Measurements from ENCODE around the gene TFB1M. TPM values are rescaled to one million over a fixed set of nuclear protein-coding genes. Genes with fewer than 3 reads are reported as not detected.
A peak's percentile ranks its signal among the peaks of the same experiment; 100 is the strongest.
"Not testable (repeated sequence)": the region's sequence is repeated elsewhere in the genome, so short reads cannot be mapped to it uniquely, and the experiment has no call there.

TFB1M gene
- total RNA-seq, 2 donors from 2014 or later = 13.7 to 16.6 TPM

- peaks cover 3% of the 10 kb centered on the region for H3K36me3 Mint-ChIP-seq (ENCODE audit: low read depth)
- peaks cover 8% of the 10 kb centered on the region for H3K9me3 ChIP-seq (ENCODE audit: control insufficient read depth, low read length, poor library complexity, severe bottlenecking)
- H3K27me3 Mint-ChIP-seq = no peaks in the 10 kb centered on the region
- H3K4me3 Mint-ChIP-seq = no peak overlapping the region
- no peaks in the 10 kb centered on the region for H3K4me1 Mint-ChIP-seq
- DNase-seq (no peak), ATAC-seq (no peak)
- H3K27ac Mint-ChIP-seq = no peak overlapping the region
Measured at GRCh38 chr6:155341130-155341828, 27.0 kb upstream of the TFB1M start.

GRCh38 chr6:155340464-155341129, 26.3 kb upstream of the TFB1M start:
- H3K36me3 Mint-ChIP-seq (ENCODE audit: low read depth) = peaks cover 3% of the 10 kb centered on the region
- no peaks in the 10 kb centered on the region for H3K4me1 Mint-ChIP-seq
- H3K9me3 ChIP-seq (ENCODE audit: control insufficient read depth, low read length, poor library complexity, severe bottlenecking) = peaks cover 8% of the 10 kb centered on the region
- H3K27me3 Mint-ChIP-seq = no peaks in the 10 kb centered on the region
- ATAC-seq (no peak), DNase-seq (no peak)
- H3K4me3 Mint-ChIP-seq = no peak overlapping the region
- no peak overlapping the region for H3K27ac Mint-ChIP-seq

GRCh38 chr6:155339929-155340328, 25.6 kb upstream of the TFB1M start:
- H3K27me3 Mint-ChIP-seq; ATAC-seq; DNase-seq; H3K4me1 Mint-ChIP-seq; H3K4me3 Mint-ChIP-seq; H3K36me3 Mint-ChIP-seq (ENCODE audit: low read depth); H3K27ac Mint-ChIP-seq; H3K9me3 ChIP-seq (ENCODE audit: control insufficient read depth, low read length, poor library complexity, severe bottlenecking): not testable (repeated sequence)

- not testable (repeated sequence) for H3K27me3 Mint-ChIP-seq; H3K36me3 Mint-ChIP-seq (ENCODE audit: low read depth); H3K4me1 Mint-ChIP-seq; DNase-seq; ATAC-seq; H3K27ac Mint-ChIP-seq; H3K4me3 Mint-ChIP-seq; H3K9me3 ChIP-seq (ENCODE audit: control insufficient read depth, low read length, poor library complexity, severe bottlenecking)
Measured at GRCh38 chr6:155338237-155338636, 24.0 kb upstream of the TFB1M start.

GRCh38 chr6:155335265-155335664, 21.0 kb upstream of the TFB1M start:
- H3K4me3 Mint-ChIP-seq = no peak overlapping the region
- peaks cover 3% of the 10 kb centered on the region for H3K36me3 Mint-ChIP-seq (ENCODE audit: low read depth)
- DNase-seq (no peak), ATAC-seq (no peak)
- H3K27ac Mint-ChIP-seq = no peak overlapping the region
- no peaks in the 10 kb centered on the region for H3K27me3 Mint-ChIP-seq
- H3K9me3 ChIP-seq (ENCODE audit: control insufficient read depth, low read length, poor library complexity, severe bottlenecking) = peaks cover 3% of the 10 kb centered on the region
- peaks cover 11% of the 10 kb centered on the region for H3K4me1 Mint-ChIP-seq

GRCh38 chr6:155334073-155334472, 19.8 kb upstream of the TFB1M start:
- H3K4me3 Mint-ChIP-seq; H3K36me3 Mint-ChIP-seq (ENCODE audit: low read depth); ATAC-seq; DNase-seq; H3K9me3 ChIP-seq (ENCODE audit: control insufficient read depth, low read length, poor library complexity, severe bottlenecking); H3K27me3 Mint-ChIP-seq: not testable (repeated sequence)
- H3K4me1 Mint-ChIP-seq = peaks cover 13% of the 10 kb centered on the region
- peak overlapping the region; percentile 88 for H3K27ac Mint-ChIP-seq

GRCh38 chr6:155333414-155333813, 19.1 kb upstream of the TFB1M start:
- Mint-ChIP-seq H3K27me3 (no peaks in the 10 kb centered on the region), H3K27ac (peak overlapping the region; percentile 88), H3K36me3 (ENCODE audit: low read depth) (peaks cover 3% of the 10 kb centered on the region), H3K4me1 (peaks cover 13% of the 10 kb centered on the region), H3K4me3 (no peak overlapping the region)
- DNase-seq (no peak), ATAC-seq (no peak)
- no peaks in the 10 kb centered on the region for H3K9me3 ChIP-seq (ENCODE audit: control insufficient read depth, low read length, poor library complexity, severe bottlenecking)

GRCh38 chr6:155330922-155331321, 16.6 kb upstream of the TFB1M start:
- peaks cover 17% of the 10 kb centered on the region for H3K4me1 Mint-ChIP-seq
- ATAC-seq (no peak), DNase-seq (no peak)
- peaks cover 4% of the 10 kb centered on the region for H3K27me3 Mint-ChIP-seq
- H3K36me3 Mint-ChIP-seq (ENCODE audit: low read depth) = peaks cover 3% of the 10 kb centered on the region
- no peak overlapping the region for H3K27ac Mint-ChIP-seq
- no peaks in the 10 kb centered on the region for H3K9me3 ChIP-seq (ENCODE audit: control insufficient read depth, low read length, poor library complexity, severe bottlenecking)
- no peak overlapping the region for H3K4me3 Mint-ChIP-seq

- DNase-seq (no peak), ATAC-seq (no peak)
- H3K27me3 Mint-ChIP-seq = peaks cover 6% of the 10 kb centered on the region
- H3K4me1 Mint-ChIP-seq = peaks cover 17% of the 10 kb centered on the region
- H3K9me3 ChIP-seq (ENCODE audit: control insufficient read depth, low read length, poor library complexity, severe bottlenecking) = no peaks in the 10 kb centered on the region
- no peak overlapping the region for H3K4me3 Mint-ChIP-seq
- H3K27ac Mint-ChIP-seq = no peak overlapping the region
- no peaks in the 10 kb centered on the region for H3K36me3 Mint-ChIP-seq (ENCODE audit: low read depth)
Measured at GRCh38 chr6:155330133-155330734, 15.9 kb upstream of the TFB1M start.

GRCh38 chr6:155329460-155330132, 15.3 kb upstream of the TFB1M start:
- Mint-ChIP-seq H3K27me3 (peaks cover 6% of the 10 kb centered on the region), H3K4me3 (no peak overlapping the region), H3K36me3 (ENCODE audit: low read depth) (no peaks in the 10 kb centered on the region), H3K4me1 (peaks cover 17% of the 10 kb centered on the region), H3K27ac (no peak overlapping the region)
- DNase-seq = no peak
- H3K9me3 ChIP-seq (ENCODE audit: control insufficient read depth, low read length, poor library complexity, severe bottlenecking) = no peaks in the 10 kb centered on the region
- ATAC-seq = no peak

GRCh38 chr6:155328539-155329459, 14.5 kb upstream of the TFB1M start:
- no peak for DNase-seq
- peaks cover 17% of the 10 kb centered on the region for H3K4me1 Mint-ChIP-seq
- H3K9me3 ChIP-seq (ENCODE audit: control insufficient read depth, low read length, poor library complexity, severe bottlenecking) = no peaks in the 10 kb centered on the region
- H3K27ac Mint-ChIP-seq = no peak overlapping the region
- H3K4me3 Mint-ChIP-seq = no peak overlapping the region
- H3K27me3 Mint-ChIP-seq = peaks cover 6% of the 10 kb centered on the region
- H3K36me3 Mint-ChIP-seq (ENCODE audit: low read depth) = no peaks in the 10 kb centered on the region
- ATAC-seq = no peak

- no peak for ATAC-seq
- H3K36me3 Mint-ChIP-seq (ENCODE audit: low read depth) = no peaks in the 10 kb centered on the region
- peaks cover 6% of the 10 kb centered on the region for H3K27me3 Mint-ChIP-seq
Measured at GRCh38 chr6:155328074-155328538, 13.8 kb upstream of the TFB1M start.

More at GRCh38 chr6:155328074-155328538, 13.8 kb upstream of the TFB1M start:
- peaks cover 10% of the 10 kb centered on the region for H3K4me1 Mint-ChIP-seq
- H3K4me3 Mint-ChIP-seq = no peak overlapping the region
- no peak for DNase-seq
- H3K27ac Mint-ChIP-seq = no peak overlapping the region
- no peaks in the 10 kb centered on the region for H3K9me3 ChIP-seq (ENCODE audit: control insufficient read depth, low read length, poor library complexity, severe bottlenecking)

All from T-helper 17 cell (primary cell).